ENCODE data around the gene LDLR.
"Not testable (repeated sequence)": the region's sequence is repeated elsewhere in the genome, so short reads cannot be mapped to it uniquely, and the experiment has no call there.

LDLR gene

GRCh38 chr19:11076792-11077191 is 12.5 kb upstream of the LDLR start:
- not testable (repeated sequence) for DNase-seq

GRCh38 chr19:11078893-11079292 is 10.4 kb upstream of the LDLR start:
- DNase-seq: no peak

GRCh38 chr19:11079999-11080398 is 9.3 kb upstream of the LDLR start:
- no peak for DNase-seq

- no peak for DNase-seq
Measured at GRCh38 chr19:11087870-11088505, 1.3 kb upstream of the LDLR start.

GRCh38 chr19:11088506-11089253 is 583 bp upstream of the LDLR start:
- no peak for DNase-seq

- not testable (repeated sequence) for DNase-seq
Measured at GRCh38 chr19:11090014-11090263, 676 bp downstream of the LDLR start.

GRCh38 chr19:11090264-11090996 is 1.2 kb downstream of the LDLR start:
- DNase-seq: peak; percentile 94

- DNase-seq: no peak
Measured at GRCh38 chr19:11090997-11091702, 1.9 kb downstream of the LDLR start.

- DNase-seq: no peak
Measured at GRCh38 chr19:11091703-11092153, 2.5 kb downstream of the LDLR start.

- DNase-seq: no peak
Measured at GRCh38 chr19:11092181-11092538, 2.9 kb downstream of the LDLR start.

- no peak for DNase-seq
Measured at GRCh38 chr19:11093689-11094238, 4.5 kb downstream of the LDLR start.

GRCh38 chr19:11094520-11094894 is 5.2 kb downstream of the LDLR start:
- DNase-seq: no peak

GRCh38 chr19:11096210-11096841 is 7.1 kb downstream of the LDLR start:
- DNase-seq: no peak

- DNase-seq: not testable (repeated sequence)
Measured at GRCh38 chr19:11097367-11097766, 8.1 kb downstream of the LDLR start.

GRCh38 chr19:11098327-11098726 is 9.1 kb downstream of the LDLR start:
- no peak for DNase-seq

- no peak for DNase-seq
Measured at GRCh38 chr19:11098861-11099260, 9.6 kb downstream of the LDLR start.

GRCh38 chr19:11100049-11100448 is 10.8 kb downstream of the LDLR start:
- DNase-seq: no peak

- no peak for DNase-seq
Measured at GRCh38 chr19:11101057-11101456, 11.8 kb downstream of the LDLR start.

GRCh38 chr19:11102944-11103343 is 13.7 kb downstream of the LDLR start:
- DNase-seq: no peak

- not testable (repeated sequence) for DNase-seq
Measured at GRCh38 chr19:11103667-11104066, 14.4 kb downstream of the LDLR start.

- no peak for DNase-seq
Measured at GRCh38 chr19:11105014-11105636, 15.9 kb downstream of the LDLR start.

- no peak for DNase-seq
Measured at GRCh38 chr19:11106477-11106876, 17.2 kb downstream of the LDLR start.

Data from NCI-H1092 (cell line).